Sigmoid colon (tissue), 7 donors: ENCODE measurements around the gene DTX4. TPM values are rescaled to one million over a fixed set of nuclear protein-coding genes. Genes with fewer than 3 reads are reported as not detected.

Experiments used
- DNase-seq: peaks from one replicate; pipeline ENCODE4 v3.0.0-alpha.2; 2019
- H3K27ac ChIP-seq, 4 donors: fragments of 200-600 bp; sonication (generic); one replicate each; pipeline ENCODE4 v1.5.1; 2016 to 2019; ENCODE audit warnings: mild to moderate bottlenecking in 1 of 4
- H3K27me3 ChIP-seq, 3 donors: fragments of 200-600 bp; sonication (generic); one replicate each; pipeline ENCODE4 v1.5.1; 2019; ENCODE audit warnings: mild to moderate bottlenecking in 1 of 3
- H3K36me3 ChIP-seq, 4 donors: fragments of 200-600 bp; sonication (generic); one replicate each; pipeline ENCODE4 v1.5.1; 2016 to 2019
- H3K4me1 ChIP-seq, 4 donors: fragments of 200-600 bp; sonication (generic); one replicate each; pipeline ENCODE4 v1.5.1; 2017 to 2019
- H3K4me3 ChIP-seq, 4 donors: fragments of 200-600 bp; sonication (generic); one replicate each; pipeline ENCODE4 v1.5.1; 2017 to 2019; ENCODE audit warnings: mild to moderate bottlenecking in 2 of 4, moderate library complexity in 1 of 4
- H3K9me3 ChIP-seq, 4 donors: fragments of 200-600 bp in 3 of 4; sonication (generic) in 3 of 4; one replicate each; pipeline versions ENCODE4 v1.5.1 to v1.6.1; 2013 to 2019
- CTCF ChIP-seq, 4 experiments: fragments of 450-650 bp in 3 of 4; fragments of 200-600 bp in 1 of 4; IDR thresholded peaks; one replicate each; pipeline ENCODE4 v1.5.1; 2016 to 2019; ENCODE audit warnings: antibody characterized with exemption in 4 of 4, mild to moderate bottlenecking in 3 of 4, moderate library complexity in 2 of 4
- EP300 ChIP-seq, 4 donors: sonication (generic); formaldehyde crosslinking; IDR thresholded peaks; one replicate each; pipeline ENCODE4 v1.6.1; 2017; ENCODE audit warnings: antibody characterized with exemption in 4 of 4
- POLR2A ChIP-seq, 2 donors: fragments of 450-650 bp; IDR thresholded peaks; one replicate each; pipeline ENCODE4 v1.6.1; 2016; ENCODE audit warnings: antibody characterized with exemption in 2 of 2, mild to moderate bottlenecking in 2 of 2, moderate library complexity in 2 of 2
- POLR2AphosphoS5 ChIP-seq, 4 donors: sonication (generic); formaldehyde crosslinking; IDR thresholded peaks; one replicate each; pipeline ENCODE4 v1.6.1; 2017; ENCODE audit warnings: antibody characterized with exemption in 4 of 4
- WGBS, 2 donors: extraction: QIAGEN DNeasy Blood & Tissue Kit; methylation state at CpG; one replicate each; pipeline ENCODE4 v1.1.7; 2013; 5-methylcytosine and 5-hydroxymethylcytosine counted together
- intact Hi-C: fragments of 100-400 bp; cut with DNase I; formaldehyde crosslinking; loops from one replicate; pipeline ENCODE4 v1.15.1; 2023
- polyA plus RNA-seq, 3 donors: library from polyadenylated mRNA; stranded (reverse); fragments of 200-250 nt; gene quantifications; one replicate each; pipeline ENCODE4 v1.2.3, GENCODE V29; 2013
- total RNA-seq, 4 donors: library from RNA; depleted of rRNA; stranded (reverse); fragments of >200 nt; gene quantifications; one replicate each; pipeline ENCODE4 v1.1.0, GENCODE V29; 2016
- donor health status: healthy with polysubstance abuse.
- donor health status: Bipolar disorder and iron deficiency.
- donor health status: healthy.

Gene DTX4
- total and polyA plus RNA-seq, 7 donors = 3.5 to 29.0 (median 7.8) TPM

GRCh38 chr11:59138643-59139042, 33.3 kb upstream of the DTX4 start:
- Histone ChIP-seq H3K4me1 (peaks cover 0 to 20% (median 7%) of the 10 kb centered on the region in 4 donors), H3K27me3 (no peaks in the 10 kb centered on the region), H3K36me3 (peaks cover 0 to 15% (median 0%) of the 10 kb centered on the region in 4 donors), H3K27ac (no peak overlapping the region), H3K4me3 (no peak overlapping the region), H3K9me3 (no peaks in the 10 kb centered on the region)
- intact Hi-C loops = loop anchor here (5.0 kb wide), 1 partner anchor 86 kb away; no protein-coding TSS in a partner anchor
- 84 to 86% methylated on average over 2 of the region's 2 CpGs for WGBS, 2 donors
- TF ChIP-seq POLR2AphosphoS5 (IDR thresholded peaks at IDR 0.05) (no peak), POLR2A (IDR thresholded peaks at IDR 0.05) (no peak), CTCF (IDR thresholded peaks at IDR 0.05) (no peak), EP300 (IDR thresholded peaks at IDR 0.05) (no peak)
- no peak for DNase-seq

GRCh38 chr11:59141191-59141590, 30.7 kb upstream of the DTX4 start:
- no peak for DNase-seq
- intact Hi-C loops = loop anchor here (5.0 to 10.0 kb wide), 3 partner anchors 414 to 564 kb away; partner anchors contain the start of genes LPXN, PATL1 and ZFP91
- WGBS, 2 donors = 94 to 96% methylated on average over 4 of the region's 4 CpGs

GRCh38 chr11:59141673-59142460, 30.1 kb upstream of the DTX4 start:
- DNase-seq = no peak
- TF ChIP-seq EP300 (IDR thresholded peaks at IDR 0.05) (no peak), POLR2A (IDR thresholded peaks at IDR 0.05) (no peak), POLR2AphosphoS5 (IDR thresholded peaks at IDR 0.05) (no peak), CTCF (IDR thresholded peaks at IDR 0.05) (no peak)
- WGBS, 2 donors = 1% methylated on average over 3 of the region's 3 CpGs
- no peaks in the 10 kb centered on the region for H3K9me3 ChIP-seq
- no peaks in the 10 kb centered on the region for H3K27me3 ChIP-seq
- intact Hi-C loops = loop anchor here (2.0 to 10.0 kb wide), 4 partner anchors 35 to 565 kb away; partner anchors contain the start of genes FAM111B, LPXN, PATL1 and ZFP91
- H3K36me3 ChIP-seq = no peaks in the 10 kb centered on the region
- peak overlapping the region; percentile 66 to 83 (median 75) for H3K4me3 ChIP-seq
- peaks cover 0 to 30% (median 22%) of the 10 kb centered on the region in 4 donors for H3K4me1 ChIP-seq
- H3K27ac ChIP-seq = peak overlapping the region; percentile 86 to 95 (median 89)

More at GRCh38 chr11:59141191-59141590, 30.7 kb upstream of the DTX4 start:
- TF ChIP-seq EP300 (IDR thresholded peaks at IDR 0.05) (no peak), POLR2A (IDR thresholded peaks at IDR 0.05) (no peak), CTCF (IDR thresholded peaks at IDR 0.05) (no peak), POLR2AphosphoS5 (IDR thresholded peaks at IDR 0.05) (no peak)
- Histone ChIP-seq H3K36me3 (no peaks in the 10 kb centered on the region), H3K4me3 (no peak overlapping the region), H3K27ac (no peak overlapping the region), H3K4me1 (peaks cover 0 to 30% (median 22%) of the 10 kb centered on the region in 4 donors), H3K9me3 (no peaks in the 10 kb centered on the region), H3K27me3 (no peaks in the 10 kb centered on the region)

GRCh38 chr11:59142530-59143507, 29.1 kb upstream of the DTX4 start, which contains the start of gene FAM111A:
TSS of gene FAM111A (plus strand) at chr11:59142856. CDS start at chr11:59148873, 6,017 bp downstream.
- no peaks in the 10 kb centered on the region for H3K36me3 ChIP-seq
- H3K27ac ChIP-seq = peak within 1 kb of the TSS; percentile 86 to 95 (median 89)
- DNase-seq = peak; percentile 94
- 0% methylated on average over 50 of the region's 50 CpGs for WGBS, 2 donors
- intact Hi-C loops = loop anchor here (2.0 to 10.0 kb wide), 4 partner anchors 36 to 566 kb away; partner anchors contain the start of genes FAM111B, LPXN, PATL1 and ZFP91
- peak within 1 kb of the TSS; percentile 66 to 83 (median 75) for H3K4me3 ChIP-seq
- H3K4me1 ChIP-seq = peaks cover 0 to 30% (median 22%) of the 10 kb centered on the region in 4 donors
- TF ChIP-seq CTCF (IDR thresholded peaks at IDR 0.05) (no peak), POLR2A (IDR thresholded peaks at IDR 0.05) (no peak), EP300 (IDR thresholded peaks at IDR 0.05) (no peak), POLR2AphosphoS5 (IDR thresholded peaks at IDR 0.05) (peak; percentile 21 to 71 (median 64))
- H3K27me3 ChIP-seq = no peaks in the 10 kb centered on the region
- H3K9me3 ChIP-seq = no peaks in the 10 kb centered on the region
